ENCODE data around the gene TBC1D10A. TPM values are rescaled to one million over a fixed set of nuclear protein-coding genes. Genes with fewer than 3 reads are reported as not detected.

TBC1D10A gene
- total RNA-seq, 1 experiment from 2014 or later, result 18.6 TPM

DNA sequence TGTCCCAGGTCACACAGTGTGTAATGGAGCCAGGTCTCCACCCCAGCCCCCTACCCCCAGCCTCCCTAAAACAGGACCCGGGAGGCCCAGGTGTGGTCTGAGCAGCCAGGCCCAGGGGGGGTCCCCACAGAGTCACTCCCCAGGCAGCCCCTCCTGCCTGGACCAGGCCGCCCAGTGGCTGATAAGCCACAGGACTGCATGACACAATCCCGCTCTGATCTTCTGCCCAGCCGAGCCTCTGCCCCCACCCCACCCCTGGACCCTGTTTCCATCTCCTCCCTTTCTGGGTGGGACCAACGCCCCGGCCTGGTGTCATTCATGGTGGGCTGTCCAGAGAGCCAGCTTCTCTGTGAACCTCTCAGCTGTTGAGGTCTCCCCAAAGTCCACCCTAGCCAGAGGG lies 72.4 kb downstream of the TBC1D10A start:
- Histone ChIP-seq H4K20me1 (ENCODE audit: insufficient read depth) (no peaks in the 10 kb centered on the region), H3K36me3 (ENCODE audit: control insufficient read depth in 1 of 2, insufficient read depth in 2 of 2, low read length in 2 of 2) (peaks cover 0 to 14% of the 10 kb centered on the region in 2 experiments; a peak in 1 of 4 replicates), H2AFZ (ENCODE audit: low read depth, low read length, poor library complexity, severe bottlenecking) (no peak overlapping the region), H3K4me2 (ENCODE audit: low read length) (peak overlapping the region; percentile 96), H3K4me3 (replicated peaks in 1 of 2; ENCODE audit: low read depth in 1 of 2, low read length in 2 of 2) (peak overlapping the region; percentile 73 to 79), H3K4me1 (ENCODE audit: control insufficient read depth in 1 of 2, insufficient read depth in 2 of 2, low read length in 2 of 2) (peaks cover 64 to 97% of the 10 kb centered on the region in 2 experiments), H3K9me2 (ENCODE audit: insufficient read depth) (no peaks in the 10 kb centered on the region), H3K79me2 (ENCODE audit: insufficient read depth, low read length) (peaks cover 82% of the 10 kb centered on the region), H3K9me3 (ENCODE audit: control insufficient read depth in 1 of 2, insufficient read depth in 1 of 2, low read depth in 1 of 2, low read length in 2 of 2) (no peaks in the 10 kb centered on the region), H3K27ac (ENCODE audit: low read depth, low read length) (peak overlapping the region; percentile 90), H3K27me3 (ENCODE audit: insufficient read depth, low read length) (no peaks in the 10 kb centered on the region), H3K9ac (ENCODE audit: low read length) (peak overlapping the region; percentile 84)
- POLR2A ChIA-PET, result interaction anchor here (1.2 to 2.4 kb wide), 4 partner anchors 9 to 63 kb away, joined by 3 to 22 read pairs (median 4); no protein-coding TSS in a partner anchor
- RAD21 ChIA-PET (ENCODE audit: low non-redundant PET in 1 of 2, low total read pairs in 2 of 2, uncharacterized antibody in 2 of 2, unreplicated experiment in 2 of 2), result interaction anchor here (0.6 to 0.8 kb wide), 2 partner anchors 72 to 146 kb away, joined by 3 read pairs; no protein-coding TSS in a partner anchor
- intact Hi-C loops (cut with micrococcal nuclease), result loop anchor here (2.0 to 5.0 kb wide), 2 partner anchors 57 to 620 kb away; no protein-coding TSS in a partner anchor
- ATAC-seq (no peak), DNase-seq (ENCODE audit: low read depth, low spot score) (no peak)
- BruUV-seq (replicated peaks), result no TSS peak
- CTCF ChIA-PET, result interaction anchor here (1.4 to 2.4 kb wide), 3 partner anchors 34 to 146 kb away, joined by 5 to 8 read pairs (median 7); partner anchors contain the start of gene RNF215
- TF ChIP-seq ZFX (IDR thresholded peaks at IDR 0.05) (no peak), POLR2AphosphoS5 (IDR thresholded peaks at IDR 0.05; ENCODE audit: low read depth, low read length) (no peak; the same call in 1 of the 2 replicates), EZH2phosphoT487 (IDR thresholded peaks at IDR 0.05; ENCODE audit: borderline replicate concordance) (no peak), TCF7L2 (IDR thresholded peaks at IDR 0.05; ENCODE audit: borderline replicate concordance, extremely low read depth, insufficient read depth, insufficient read length) (no peak), RAD21 (IDR thresholded peaks at IDR 0.05; ENCODE audit: low read depth) (no peak), SRF (IDR thresholded peaks at IDR 0.05; ENCODE audit: low read depth) (no peak), ELF1 (IDR thresholded peaks at IDR 0.05; ENCODE audit: borderline replicate concordance, low read depth) (no peak), SP1 (IDR thresholded peaks at IDR 0.05; ENCODE audit: low read depth) (no peak), SIN3A (IDR thresholded peaks at IDR 0.05; ENCODE audit: low read depth) (no peak), JUND (IDR thresholded peaks at IDR 0.05) (no peak), EZH2 (IDR thresholded peaks at IDR 0.05) (no peak), POLR2A (IDR thresholded peaks at IDR 0.05; ENCODE audit: borderline replicate concordance, extremely low read depth, insufficient read depth, insufficient read length) (no peak), CEBPB (IDR thresholded peaks at IDR 0.05; ENCODE audit: low read depth) (no peak)

All from HCT116 (cell line).